NB4 (cell line): ENCODE data around the gene PHYKPL.

ENCODE experiments used
- TF ChIP-seq, protein P1 (sequence below): IDR thresholded peaks from one replicate; pipeline ENCODE4 v1.5.1; 2012; ENCODE audit warnings: low read depth, low read length
- TF ChIP-seq, protein P2 (sequence below): IDR thresholded peaks from 2 replicates; pipeline ENCODE4 v1.6.1; 2011; ENCODE audit warnings: low read depth, low read length

DNA sequence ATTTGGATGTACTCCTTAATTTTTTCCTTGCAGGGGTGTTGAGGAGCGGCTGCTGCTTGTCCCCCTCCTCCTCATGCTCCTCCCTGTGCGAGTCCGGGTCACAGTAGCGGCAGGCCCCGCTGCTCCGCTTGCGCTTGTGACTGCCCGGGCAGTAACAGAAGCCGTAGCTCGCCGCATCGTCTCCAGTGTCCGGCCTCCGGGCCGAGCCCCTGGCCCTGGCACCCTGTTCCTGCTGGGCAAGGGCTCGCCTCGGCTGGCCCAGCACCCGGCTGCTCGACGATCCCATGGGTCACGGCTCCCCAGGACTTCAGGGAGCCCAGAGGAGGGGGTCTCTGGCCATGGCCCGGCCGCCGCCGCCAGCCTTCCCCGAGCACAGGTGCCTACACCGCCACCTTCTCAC is 45.6 kb downstream of the PHYKPL start, which contains the start of gene GMCL2:
- TF ChIP-seq, protein P1, sequence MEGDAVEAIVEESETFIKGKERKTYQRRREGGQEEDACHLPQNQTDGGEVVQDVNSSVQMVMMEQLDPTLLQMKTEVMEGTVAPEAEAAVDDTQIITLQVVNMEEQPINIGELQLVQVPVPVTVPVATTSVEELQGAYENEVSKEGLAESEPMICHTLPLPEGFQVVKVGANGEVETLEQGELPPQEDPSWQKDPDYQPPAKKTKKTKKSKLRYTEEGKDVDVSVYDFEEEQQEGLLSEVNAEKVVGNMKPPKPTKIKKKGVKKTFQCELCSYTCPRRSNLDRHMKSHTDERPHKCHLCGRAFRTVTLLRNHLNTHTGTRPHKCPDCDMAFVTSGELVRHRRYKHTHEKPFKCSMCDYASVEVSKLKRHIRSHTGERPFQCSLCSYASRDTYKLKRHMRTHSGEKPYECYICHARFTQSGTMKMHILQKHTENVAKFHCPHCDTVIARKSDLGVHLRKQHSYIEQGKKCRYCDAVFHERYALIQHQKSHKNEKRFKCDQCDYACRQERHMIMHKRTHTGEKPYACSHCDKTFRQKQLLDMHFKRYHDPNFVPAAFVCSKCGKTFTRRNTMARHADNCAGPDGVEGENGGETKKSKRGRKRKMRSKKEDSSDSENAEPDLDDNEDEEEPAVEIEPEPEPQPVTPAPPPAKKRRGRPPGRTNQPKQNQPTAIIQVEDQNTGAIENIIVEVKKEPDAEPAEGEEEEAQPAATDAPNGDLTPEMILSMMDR, result no peak
- TF ChIP-seq, protein P2, sequence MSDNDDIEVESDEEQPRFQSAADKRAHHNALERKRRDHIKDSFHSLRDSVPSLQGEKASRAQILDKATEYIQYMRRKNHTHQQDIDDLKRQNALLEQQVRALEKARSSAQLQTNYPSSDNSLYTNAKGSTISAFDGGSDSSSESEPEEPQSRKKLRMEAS, result no peak
